Amniotic epithelial cell (primary cell): ENCODE results near the gene ZNRF3.
"Not testable (repeated sequence)": the region's sequence is repeated elsewhere in the genome, so short reads cannot be mapped to it uniquely, and the experiment has no call there.

Experiments used
- DNase-seq: peaks from one replicate; pipeline ENCODE4 v3.0.0-alpha.2; 2010; ENCODE audit warnings: low read depth

ZNRF3 gene

DNA sequence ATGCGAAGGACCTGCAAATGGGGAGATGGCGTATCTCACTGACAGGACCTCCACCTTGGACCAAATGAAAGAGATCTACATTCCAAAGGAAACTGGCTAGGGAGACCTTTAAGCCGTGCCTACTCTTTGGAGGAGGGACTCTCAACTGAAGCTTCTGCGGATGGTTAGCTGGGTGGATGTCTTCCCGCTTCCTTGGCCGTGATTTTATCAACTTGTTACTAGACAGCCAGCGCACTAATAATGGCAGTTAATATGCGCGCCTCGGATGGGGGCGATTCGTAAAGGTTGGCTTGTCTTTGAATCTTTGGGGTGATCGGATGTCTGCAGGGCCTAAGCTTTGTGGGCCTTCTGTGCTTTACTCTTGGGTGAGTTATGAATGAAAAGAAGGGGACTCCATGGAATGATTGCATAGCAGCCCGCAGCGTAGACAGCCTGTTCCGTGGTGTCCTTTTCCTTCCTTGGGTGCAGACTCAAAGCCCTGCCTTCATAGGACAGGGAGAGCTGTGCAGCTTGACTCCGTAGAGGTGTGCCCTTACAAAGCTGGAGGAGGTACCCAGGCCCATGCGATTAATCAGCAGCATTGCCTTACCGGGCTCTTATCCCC lies 1.5 kb downstream of the ZNRF3 start:
- DNase-seq, result no peak

DNA sequence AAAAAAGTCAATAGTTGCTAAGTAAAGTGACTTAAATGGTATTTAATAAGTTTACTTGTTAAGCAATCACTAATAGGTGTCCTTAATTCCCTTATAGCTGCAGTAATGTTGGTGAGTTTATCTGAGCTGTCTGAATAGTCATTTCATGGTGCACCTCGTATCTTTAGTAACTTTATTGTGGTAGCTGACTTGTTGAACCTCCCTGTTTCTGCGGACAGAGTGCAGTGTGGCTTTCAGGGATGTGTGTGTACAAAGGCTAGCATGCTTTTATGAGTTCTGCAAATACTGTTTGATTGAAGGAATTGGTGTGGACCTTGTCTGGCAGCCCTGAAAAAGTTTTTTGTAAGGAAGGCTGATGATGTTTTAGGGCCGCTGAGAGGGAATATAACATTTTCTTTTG lies 2.6 kb downstream of the ZNRF3 start:
- DNase-seq, result no peak

- DNase-seq, result not testable (repeated sequence)
These were observed 3.3 kb downstream of the ZNRF3 start for GRCh38 chr22:28886679-28887078.

- no peak for DNase-seq
These were observed 4.5 kb downstream of the ZNRF3 start for GRCh38 chr22:28887725-28888459.

GRCh38 chr22:28889478-28890024 lies 6.2 kb downstream of the ZNRF3 start:
- DNase-seq, result no peak

DNA sequence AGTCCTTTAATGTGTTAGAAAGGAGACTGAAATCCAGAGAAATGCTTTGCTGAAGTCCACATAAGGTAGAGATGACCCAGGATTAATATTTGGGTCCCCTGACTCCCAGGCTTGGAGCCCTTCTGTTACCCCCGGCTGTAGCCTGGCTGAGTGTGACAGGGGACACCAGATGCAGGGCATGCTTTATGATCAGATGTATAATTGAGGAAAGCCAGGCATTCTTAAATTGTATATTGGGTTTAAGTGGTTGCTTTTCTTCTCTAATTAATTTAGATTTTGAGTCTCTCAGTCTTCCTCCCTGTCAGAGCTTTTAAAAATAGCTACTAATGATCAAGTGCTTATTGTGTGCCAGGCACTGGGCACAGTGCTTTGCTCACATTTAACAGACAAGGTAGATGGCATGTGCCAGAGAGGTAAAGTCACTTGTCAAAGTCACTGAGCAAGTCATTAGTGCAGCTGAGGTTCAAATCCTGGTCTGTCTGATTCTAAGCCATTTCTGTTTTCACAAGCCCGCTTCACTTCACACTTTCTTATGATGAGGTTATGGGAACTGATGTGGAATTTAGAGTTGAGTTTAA lies 7.9 kb downstream of the ZNRF3 start:
- no peak for DNase-seq

DNA sequence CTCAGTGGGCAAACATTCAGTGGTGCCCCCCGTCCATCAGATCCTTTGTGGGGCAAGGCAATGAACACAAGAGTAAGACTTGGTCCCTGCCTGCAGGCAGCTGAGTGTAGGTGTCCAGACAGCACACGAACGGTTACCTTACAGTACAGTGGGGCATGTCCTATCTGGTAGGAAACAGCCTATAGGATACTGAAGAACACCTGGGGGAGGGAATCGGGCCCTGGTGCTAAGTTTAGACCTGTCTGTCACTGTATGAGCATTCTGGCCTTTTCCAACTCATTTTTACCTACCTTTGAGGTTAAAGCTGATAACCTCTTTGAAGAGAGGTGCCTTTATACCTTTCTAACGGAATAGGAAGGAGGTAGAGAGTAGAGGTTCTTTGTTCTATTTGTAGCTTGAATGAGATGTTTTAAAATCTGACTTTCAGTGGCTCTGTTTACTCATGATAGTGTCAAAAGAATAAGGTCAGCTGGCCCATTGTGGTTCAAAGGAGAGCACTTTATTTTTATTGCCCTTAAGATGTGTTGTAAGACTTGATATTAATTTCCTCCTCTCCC lies 8.9 kb downstream of the ZNRF3 start:
- DNase-seq, result no peak

- DNase-seq, result no peak
These were observed 10.4 kb downstream of the ZNRF3 start for GRCh38 chr22:28893810-28894209.

- DNase-seq, result no peak
These were observed 11.0 kb downstream of the ZNRF3 start for GRCh38 chr22:28894334-28894733.

GRCh38 chr22:28894807-28895206 lies 11.4 kb downstream of the ZNRF3 start:
- no peak for DNase-seq

GRCh38 chr22:28896611-28897010 lies 13.2 kb downstream of the ZNRF3 start:
- DNase-seq, result no peak

- DNase-seq, result no peak
These were observed 14.9 kb downstream of the ZNRF3 start for GRCh38 chr22:28898233-28898629.

DNA sequence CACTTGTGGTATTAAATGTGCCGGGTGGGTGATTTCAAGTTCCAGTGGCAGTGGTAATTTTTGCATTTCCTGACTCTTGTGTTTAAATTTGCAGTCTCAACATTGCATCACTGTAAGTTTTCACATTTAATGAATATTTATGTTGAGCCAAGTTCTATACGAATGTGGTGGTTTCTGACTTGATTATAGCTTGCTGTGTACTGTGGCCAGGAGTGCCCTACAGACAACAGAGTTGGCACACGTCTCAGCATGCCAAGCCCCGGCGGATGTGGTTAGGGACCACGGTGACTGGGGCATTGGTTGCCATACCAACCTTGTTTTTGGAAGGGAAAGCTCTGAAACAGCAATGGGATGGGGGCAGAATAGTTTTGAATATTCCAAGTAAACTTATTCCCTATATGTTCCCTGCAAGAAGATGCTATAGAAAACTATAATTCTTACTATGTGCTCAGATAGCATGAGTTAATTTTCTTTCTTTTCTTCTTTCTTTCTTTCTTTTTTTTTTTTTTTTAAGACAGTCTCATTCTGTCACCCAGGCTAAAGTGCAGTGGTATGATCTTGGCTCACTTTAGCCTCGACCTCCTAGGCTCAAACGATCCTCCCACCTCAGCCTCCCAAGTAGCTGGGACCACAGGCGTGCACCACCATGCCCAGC lies 16.0 kb downstream of the ZNRF3 start:
- DNase-seq, result no peak

- no peak for DNase-seq
These were observed 17.1 kb downstream of the ZNRF3 start for GRCh38 chr22:28900379-28900925.

DNA sequence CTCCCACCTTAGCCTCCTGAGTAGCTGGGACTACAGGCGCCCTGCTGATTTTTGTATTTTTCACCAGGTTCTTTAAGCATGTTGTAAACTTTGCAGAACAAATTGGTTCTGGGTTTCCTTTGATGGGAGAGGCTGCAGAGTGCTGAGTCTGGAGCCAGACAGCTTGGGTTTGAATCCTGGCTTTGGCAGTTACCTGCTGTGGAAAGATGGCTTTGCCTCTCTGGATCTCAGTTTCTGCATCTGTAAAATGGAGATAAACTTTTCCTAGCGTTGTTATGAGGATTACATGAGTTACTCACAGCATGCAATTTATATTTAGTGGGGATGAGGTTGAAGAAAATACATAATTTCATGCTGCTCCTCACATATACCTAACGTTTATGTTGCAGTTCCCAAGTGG lies 19.1 kb downstream of the ZNRF3 start:
- no peak for DNase-seq

DNA sequence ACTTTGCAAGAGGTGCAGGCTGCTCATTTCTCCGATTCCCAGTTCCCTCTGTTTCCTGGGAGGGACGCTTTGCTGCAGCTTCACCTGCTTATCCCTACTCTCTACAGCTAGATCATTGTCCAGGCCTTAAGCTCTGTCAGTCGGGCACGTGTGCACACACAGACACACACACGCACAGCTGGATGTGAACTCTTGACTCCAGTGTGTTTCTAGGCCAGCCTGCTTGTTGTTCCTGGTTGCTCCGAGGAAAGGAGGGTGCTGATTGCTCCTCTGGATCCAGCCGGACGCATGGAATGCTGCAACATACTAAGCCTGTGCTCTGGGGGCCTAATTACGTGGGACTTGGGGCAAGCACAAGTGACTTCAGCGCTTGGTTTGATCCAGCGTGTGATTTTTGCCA lies 19.7 kb downstream of the ZNRF3 start:
- no peak for DNase-seq

DNA sequence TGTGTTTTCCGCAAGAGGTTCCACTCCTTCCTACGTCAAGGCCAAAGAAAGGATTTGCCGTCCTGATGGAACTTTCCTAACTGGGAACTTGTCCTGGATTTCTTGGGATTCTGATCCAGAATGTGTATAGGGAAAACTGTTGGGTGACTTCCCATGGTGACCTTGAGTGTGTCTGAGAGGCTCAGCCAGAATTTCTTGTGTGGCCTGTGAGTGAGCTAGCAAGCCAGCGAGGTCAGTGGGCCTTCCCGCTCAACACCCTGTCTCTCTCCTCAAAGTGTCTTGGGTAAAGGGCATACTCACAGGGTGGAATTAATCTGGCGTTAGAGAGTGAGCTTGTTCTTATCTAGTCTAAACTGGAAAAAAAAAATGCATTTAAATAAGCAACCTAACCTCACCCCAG lies 20.4 kb downstream of the ZNRF3 start:
- DNase-seq, result peak; percentile 22

DNA sequence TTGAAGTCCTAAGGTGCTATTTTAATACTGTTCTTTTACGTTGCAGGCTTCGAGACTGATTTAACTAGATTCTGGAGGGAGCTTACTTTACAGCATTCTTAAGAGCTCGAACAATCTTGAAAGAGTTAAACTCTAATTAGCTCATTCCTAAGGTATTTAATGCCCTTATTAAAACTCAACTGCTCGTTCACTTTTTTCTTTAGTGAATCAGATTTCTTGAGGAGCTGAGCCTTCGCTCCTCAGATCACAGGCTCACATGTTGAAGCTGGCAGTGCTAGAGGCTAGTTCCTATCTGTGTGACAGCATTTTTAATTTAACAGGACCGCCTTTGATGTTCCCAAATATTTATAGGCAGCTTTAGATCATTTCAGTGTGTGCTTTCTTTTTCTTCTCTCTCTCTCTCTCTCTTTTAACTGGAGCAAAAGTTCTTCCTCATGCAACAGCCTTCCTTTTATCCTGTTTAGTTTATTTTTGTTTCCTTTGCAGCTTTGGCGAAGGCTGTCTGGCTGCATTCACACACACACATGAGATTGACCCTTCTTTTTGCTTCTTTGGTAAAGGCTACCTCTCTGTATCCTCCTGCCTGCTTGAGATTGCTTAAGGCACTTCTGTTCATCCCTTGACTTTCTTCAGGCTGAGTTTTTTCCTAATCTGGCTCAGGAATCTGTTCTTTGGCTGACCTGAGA lies 21.0 kb downstream of the ZNRF3 start:
- peak; percentile 43 for DNase-seq

DNA sequence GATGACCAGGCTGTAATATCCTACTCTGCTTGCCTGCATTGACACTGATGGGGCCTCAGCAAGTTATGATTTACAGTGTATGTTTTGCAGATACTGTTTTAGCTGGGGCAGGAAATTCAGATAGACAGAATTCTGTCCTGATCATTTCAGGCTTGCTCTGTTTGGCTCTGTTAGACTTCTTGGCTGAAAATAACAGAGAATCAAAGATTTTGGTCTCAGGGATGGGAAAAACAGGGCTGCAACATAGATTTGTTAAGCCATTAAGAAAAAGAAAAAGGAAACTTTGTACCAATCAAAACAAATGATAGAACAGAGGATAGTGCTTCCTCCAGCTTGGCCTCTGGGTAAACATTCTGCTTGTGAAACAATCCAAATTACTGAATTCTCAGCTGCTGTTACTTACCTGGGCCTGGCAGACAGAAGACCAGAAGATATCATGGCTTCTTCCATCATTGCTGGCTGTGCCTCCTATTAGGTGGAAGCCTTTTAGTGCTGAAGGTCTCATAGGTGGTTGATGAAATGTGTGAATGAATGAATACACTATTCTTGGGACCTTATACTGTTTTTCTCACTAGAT lies 22.0 kb downstream of the ZNRF3 start:
- no peak for DNase-seq

- DNase-seq, result no peak
These were observed 22.9 kb downstream of the ZNRF3 start for GRCh38 chr22:28906312-28906711.

GRCh38 chr22:28907311-28908008 lies 24.1 kb downstream of the ZNRF3 start:
- no peak for DNase-seq
